NOMO-1 treated with DMSO at 0.1 percent for 48 hours (cell line): ENCODE data around the gene JPH4.
"Not testable (repeated sequence)": the region's sequence is repeated elsewhere in the genome, so short reads cannot be mapped to it uniquely, and the experiment has no call there.

Experiments
- DNase-seq: peaks from one replicate; lab custom pipeline; 2025; ENCODE audit not compliant: unreplicated experiment; lab: John Stamatoyannopoulos, UW

JPH4 gene

DNA sequence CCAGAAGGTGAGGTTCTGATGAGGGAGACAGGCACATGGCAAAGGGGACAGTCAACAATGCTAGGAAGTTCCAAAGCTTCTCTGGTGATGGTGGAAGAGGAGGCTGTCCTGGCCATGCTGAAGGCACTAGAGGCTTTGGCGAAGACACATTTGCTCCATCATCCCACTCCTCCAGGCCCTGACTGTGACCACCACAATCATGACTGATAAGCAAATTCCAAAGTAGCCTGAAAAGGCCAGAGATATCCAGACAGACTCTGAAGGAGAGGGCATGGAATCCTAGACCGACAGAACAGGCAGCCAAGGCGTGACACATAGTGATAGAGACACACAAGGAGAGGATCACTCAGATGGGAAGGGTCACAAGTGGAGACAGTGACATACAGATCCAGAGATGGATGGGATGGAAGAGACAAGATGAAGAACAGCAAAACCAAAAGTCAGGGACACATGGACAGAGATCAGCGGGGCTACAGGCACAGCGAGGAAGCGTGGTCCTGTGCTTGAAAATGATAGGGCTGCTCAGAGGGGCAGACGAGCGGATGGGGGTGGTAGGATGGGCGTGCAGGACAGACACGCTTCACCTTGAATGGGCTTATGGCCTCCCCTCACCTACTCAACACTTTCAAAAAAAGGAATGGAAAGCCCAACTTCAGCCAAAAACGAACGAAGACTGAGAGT is 28.3 kb downstream of the JPH4 start:
- DNase-seq = no peak

- no peak for DNase-seq
These were observed 30.0 kb downstream of the JPH4 start for GRCh38 chr14:23548351-23549318.

GRCh38 chr14:23547924-23548323 is 30.7 kb downstream of the JPH4 start:
- DNase-seq = no peak

DNA sequence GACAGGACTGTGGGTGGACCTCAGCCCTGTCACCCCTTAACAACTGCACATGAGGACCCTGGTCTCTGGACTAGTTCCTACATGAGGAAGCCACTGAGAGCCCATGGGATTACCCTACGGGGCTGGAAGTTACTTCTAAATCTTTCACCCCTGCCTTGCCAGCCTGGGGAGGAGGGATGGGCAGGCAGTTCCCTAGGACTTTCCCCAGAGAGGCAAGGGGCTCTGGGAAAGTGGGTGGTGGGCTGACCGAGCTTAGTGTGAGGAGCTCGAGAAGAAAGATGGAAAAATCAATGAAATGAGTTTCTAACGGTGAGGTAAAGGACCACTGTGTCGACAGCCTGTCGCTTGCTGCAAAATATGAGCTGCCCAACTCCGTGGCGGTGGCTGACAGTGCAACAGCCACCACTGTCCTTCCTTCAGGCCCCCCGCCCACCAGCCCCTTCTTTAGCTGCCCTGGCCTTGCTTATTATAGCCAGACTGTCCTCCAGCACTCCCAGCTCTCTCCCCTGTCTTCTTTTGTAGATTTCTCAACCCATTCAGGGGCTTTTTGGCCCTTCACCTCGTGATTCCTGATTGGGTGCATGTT is 32.0 kb downstream of the JPH4 start:
- DNase-seq = no peak

DNA sequence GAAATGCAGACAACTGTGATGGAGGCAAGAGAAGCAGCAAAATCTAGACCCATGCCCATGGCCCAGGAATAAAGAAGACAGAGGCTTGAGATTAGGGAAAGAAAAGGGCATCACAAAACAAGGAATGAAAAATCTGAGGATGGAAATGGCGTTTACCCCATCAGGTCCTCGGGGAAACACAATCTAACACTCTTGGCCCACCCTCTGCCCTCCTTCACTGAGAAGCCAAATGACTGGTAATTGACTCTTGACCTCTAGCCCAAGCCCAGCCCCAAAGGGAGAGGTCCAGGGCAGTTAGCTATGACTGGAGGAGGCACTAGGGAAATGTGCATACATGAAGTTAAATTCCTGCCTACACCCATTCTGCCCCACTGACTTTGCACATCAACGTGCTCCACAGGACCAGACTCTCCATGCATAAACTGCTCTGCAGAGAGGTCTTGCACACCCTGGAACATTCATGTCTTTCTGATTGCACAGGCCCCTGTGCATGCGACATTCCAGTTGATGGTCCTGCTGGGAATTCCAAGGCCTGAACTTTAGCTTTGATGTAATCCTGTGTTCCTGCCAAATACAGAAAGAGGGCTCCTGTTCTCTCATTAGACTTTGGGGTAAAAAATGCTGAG is 32.7 kb downstream of the JPH4 start:
- no peak for DNase-seq

DNA sequence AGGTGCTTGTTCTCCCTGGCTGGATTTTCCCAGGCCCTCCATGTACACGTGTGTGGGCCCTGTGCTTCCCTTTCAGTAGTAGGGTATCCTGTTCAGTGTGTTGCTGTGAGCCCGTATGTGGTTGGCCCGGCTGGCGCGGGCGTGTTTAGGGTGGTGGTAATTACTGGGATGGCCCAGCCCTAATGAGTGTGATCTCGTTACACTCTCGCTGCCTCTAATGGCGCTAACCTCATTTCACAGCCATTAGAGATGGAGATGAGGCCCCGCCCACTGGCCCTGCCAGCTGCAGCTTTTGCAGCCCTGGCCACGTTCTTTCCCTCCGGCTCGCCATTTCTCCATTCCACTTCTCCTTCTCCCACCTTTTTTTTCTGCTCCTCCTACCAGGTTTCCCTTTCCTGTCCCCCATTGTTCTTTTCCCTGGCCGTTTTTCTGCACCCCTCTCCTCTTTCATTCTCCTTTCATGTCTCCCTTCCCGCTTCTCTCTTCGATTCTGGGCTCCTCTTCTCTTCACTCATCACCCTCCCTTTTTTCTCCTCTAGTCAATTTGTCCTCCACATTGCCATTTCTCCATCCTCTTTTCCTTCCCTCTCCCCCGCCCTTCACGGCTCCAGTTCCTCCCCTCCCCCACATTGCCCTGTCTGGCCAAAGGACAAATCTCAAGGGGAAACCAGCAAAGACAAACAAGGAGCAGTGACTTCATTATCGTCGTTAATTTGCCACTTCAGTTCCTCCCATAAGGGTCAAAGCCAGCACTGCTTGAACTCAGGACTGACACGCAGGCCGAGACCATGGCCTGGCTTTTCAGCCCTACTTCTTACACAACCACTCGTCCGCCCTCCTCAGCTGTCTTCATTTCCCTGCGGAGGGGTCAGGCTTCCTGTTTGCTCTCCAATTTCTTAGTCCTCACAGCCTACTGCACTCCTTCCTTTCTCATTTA is 33.8 kb downstream of the JPH4 start:
- DNase-seq = no peak

- no peak for DNase-seq
These were observed 35.2 kb downstream of the JPH4 start for GRCh38 chr14:23543403-23543802.

- no peak for DNase-seq
These were observed 36.3 kb downstream of the JPH4 start for GRCh38 chr14:23542261-23542660.

DNA sequence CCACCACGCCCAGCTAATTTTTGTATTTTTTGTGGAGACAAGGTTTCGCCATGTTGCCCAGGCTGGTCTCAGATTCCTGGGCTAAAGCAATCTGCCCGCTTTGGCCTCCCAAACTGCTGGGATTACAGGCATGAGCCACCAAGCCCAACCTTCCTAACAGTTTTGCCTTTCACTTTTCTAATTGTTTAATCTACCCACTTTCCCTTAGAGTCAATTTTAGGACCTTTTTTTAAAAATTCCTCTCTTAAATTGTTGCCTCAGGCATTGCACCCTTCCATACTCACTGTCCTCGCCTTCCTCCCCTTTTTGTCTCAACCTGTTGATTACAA is 38.5 kb downstream of the JPH4 start:
- DNase-seq = no peak

DNA sequence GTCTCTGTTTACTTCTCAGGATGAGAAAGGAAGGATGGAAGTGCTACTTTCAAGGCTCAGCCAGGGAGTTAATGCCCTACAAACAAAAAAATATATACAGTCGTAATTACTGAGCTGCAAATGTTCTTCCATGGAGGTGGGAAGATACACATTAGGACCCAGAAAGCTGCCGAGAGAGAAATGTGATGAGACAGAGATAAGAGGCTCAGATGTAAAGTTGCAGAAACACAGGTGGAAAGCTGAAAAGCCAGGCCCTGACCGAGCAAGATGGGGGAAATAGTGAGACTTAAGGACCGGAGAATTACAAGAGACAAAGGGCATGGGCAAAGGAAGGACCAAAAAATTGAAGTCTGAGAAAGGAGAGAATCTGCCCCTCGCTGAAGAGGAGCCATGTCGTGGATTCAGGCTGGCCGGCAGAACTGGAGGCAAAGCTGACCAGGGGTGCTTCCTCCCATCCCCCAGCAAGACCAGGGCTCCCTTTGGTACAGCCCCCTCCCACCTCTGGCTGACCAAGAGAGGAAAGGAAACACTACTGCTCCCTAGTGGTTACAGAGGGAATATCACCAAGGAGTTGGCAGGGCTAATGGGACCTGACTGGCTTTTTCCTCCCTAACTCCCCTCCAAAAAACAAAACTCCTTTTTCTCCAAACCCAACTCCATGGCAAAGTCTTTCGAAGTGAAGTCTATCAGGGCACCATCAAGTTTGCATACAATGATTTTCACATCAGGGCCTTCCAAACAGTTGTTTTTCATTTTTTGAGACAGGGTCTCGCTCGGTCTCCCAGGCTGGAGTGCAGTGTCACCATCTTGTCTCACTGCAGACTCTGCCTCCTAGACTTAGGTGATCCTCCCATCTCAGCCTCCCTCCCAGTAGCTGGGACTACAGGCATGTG is 39.1 kb downstream of the JPH4 start:
- no peak for DNase-seq

DNA sequence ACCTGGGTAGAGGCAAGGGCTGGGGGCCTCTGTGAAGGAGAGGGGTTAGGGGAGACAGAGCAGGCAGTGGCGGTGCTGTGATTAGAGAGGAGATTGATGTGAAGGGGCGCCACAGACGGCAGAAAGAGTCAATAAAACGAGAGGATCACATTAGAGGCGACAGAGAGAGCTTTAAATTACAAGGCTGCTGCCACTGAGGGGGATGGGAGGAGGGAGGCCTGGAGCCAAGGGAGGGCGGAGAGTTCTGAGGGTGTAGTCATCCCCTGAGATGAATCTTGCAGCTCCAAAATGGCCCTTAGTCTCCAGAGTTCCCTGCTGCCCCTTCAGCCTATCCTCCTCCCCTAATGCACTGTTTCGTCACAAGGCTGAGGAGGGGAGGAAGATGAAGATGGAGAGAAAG is 39.8 kb downstream of the JPH4 start:
- DNase-seq = no peak

- no peak for DNase-seq
These were observed 40.4 kb downstream of the JPH4 start for GRCh38 chr14:23538050-23538718.

- no peak for DNase-seq
These were observed 41.1 kb downstream of the JPH4 start for GRCh38 chr14:23537351-23538049.

- not testable (repeated sequence) for DNase-seq
These were observed 41.7 kb downstream of the JPH4 start for GRCh38 chr14:23536906-23537305.

GRCh38 chr14:23536494-23536893 is 42.1 kb downstream of the JPH4 start:
- DNase-seq = no peak

DNA sequence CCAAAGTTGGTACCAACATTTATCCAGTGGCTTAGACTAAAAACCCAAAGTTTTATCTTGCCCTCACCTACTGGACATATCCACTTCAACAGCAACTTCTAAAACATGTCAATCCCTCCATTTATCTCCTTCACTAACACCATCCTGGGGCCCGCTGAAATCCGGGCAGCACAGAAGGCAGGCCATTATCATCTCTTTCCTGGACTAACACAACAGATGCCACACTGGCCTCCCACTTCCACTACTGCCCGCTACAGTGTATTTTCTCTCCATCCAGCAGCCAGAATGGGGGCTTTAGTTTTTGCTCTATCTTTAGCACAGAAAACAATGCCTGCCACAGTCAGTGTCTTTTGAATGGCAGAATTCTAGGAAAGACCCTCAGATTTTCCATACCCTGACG is 42.6 kb downstream of the JPH4 start:
- no peak for DNase-seq

GRCh38 chr14:23533652-23534435 is 44.7 kb downstream of the JPH4 start:
- no peak for DNase-seq

DNA sequence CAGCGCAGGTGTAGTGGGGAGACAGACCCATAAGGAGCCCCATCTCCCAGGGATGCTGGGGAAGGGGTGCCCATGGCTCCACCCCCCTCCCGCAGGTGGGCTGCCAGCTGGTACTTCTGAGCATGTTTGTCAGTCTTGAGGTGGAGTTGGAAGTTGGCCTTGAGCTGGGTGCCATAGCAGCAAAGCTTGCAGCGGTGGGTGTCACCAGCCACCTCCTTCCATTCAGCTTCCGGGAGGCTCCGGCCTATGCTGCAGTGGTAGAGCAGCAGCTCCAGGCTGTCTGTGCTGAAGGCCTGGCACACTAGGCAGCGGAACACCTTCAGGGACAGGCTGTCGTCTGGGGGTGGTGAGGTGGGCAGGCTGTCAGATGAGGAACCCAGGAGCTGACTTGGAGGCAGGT is 45.9 kb downstream of the JPH4 start:
- DNase-seq = no peak
